Activated CD4-positive, alpha-beta memory T cell treated with anti-CD3 and anti-CD28 coated beads for 36 hours (primary cell): ENCODE data around the gene MED25. TPM values are rescaled to one million over a fixed set of nuclear protein-coding genes. Genes with fewer than 3 reads are reported as not detected.

Experiments
- CTCF ChIA-PET: fragments of 350-600 bp; sonication (Branson Sonifier 250); formaldehyde crosslinking; loops from one replicate; lab custom pipeline; 2021; ENCODE audit warnings: antibody characterized with exemption, inconsistent platforms; lab: Charles Lee
- POLR2A ChIA-PET: fragments of 350-600 bp; sonication (Branson Sonifier 250); formaldehyde crosslinking; loops from one replicate; lab custom pipeline; 2021; ENCODE audit warnings: antibody characterized with exemption; lab: Charles Lee
- DNase-seq: peaks from one replicate; pipeline ENCODE4 v3.0.0-alpha.2; 2020
- H3K27ac Mint-ChIP-seq: one replicate; pipeline ENCODE4 v1.8.0; 2021; ENCODE audit warnings: mixed read lengths
- H3K27me3 Mint-ChIP-seq: one replicate; pipeline ENCODE4 v1.8.0; 2021; ENCODE audit warnings: mixed read lengths
- H3K36me3 Mint-ChIP-seq: one replicate; pipeline ENCODE4 v1.8.0; 2021; ENCODE audit warnings: mixed read lengths
- H3K4me1 Mint-ChIP-seq: one replicate; pipeline ENCODE4 v1.8.0; 2021; ENCODE audit warnings: low read depth, mixed read lengths
- H3K4me3 Mint-ChIP-seq: one replicate; pipeline ENCODE4 v1.8.0; 2021; ENCODE audit warnings: mild to moderate bottlenecking, mixed read lengths
- H3K9me3 Mint-ChIP-seq: one replicate; pipeline ENCODE4 v1.8.0; 2021; ENCODE audit warnings: mixed read lengths
- intact Hi-C: fragments of 100-400 bp; cut with micrococcal nuclease; formaldehyde crosslinking; loops from one replicate; pipeline ENCODE4 v1.15.1; 2023
- total RNA-seq, 2 experiments: library from RNA; stranded (reverse); gene quantifications; one replicate each; pipeline ENCODE4 v1.2.3, GENCODE V29; 2021

The MED25 gene
- total RNA-seq, 2 experiments from 2014 or later, result 45.6 to 50.2 TPM

GRCh38 chr19:49849433-49850220 is 31.5 kb downstream of the MED25 start:
- no peak for DNase-seq
- H3K4me3 Mint-ChIP-seq, result peak overlapping the region; percentile 40
- POLR2A ChIA-PET, result interaction anchor here (1.3 to 2.2 kb wide), 3 partner anchors 17 to 36 kb away, joined by 4 to 8 read pairs (median 5); partner anchors contain the start of gene FUZ
- peak overlapping the region; percentile 21 for H3K27ac Mint-ChIP-seq
- H3K36me3 Mint-ChIP-seq, result peaks cover 3% of the 10 kb centered on the region
- no peaks in the 10 kb centered on the region for H3K27me3 Mint-ChIP-seq
- H3K4me1 Mint-ChIP-seq, result peaks cover 41% of the 10 kb centered on the region
- H3K9me3 Mint-ChIP-seq, result peaks cover 13% of the 10 kb centered on the region
- CTCF ChIA-PET, result interaction anchor here (0.5 to 1.3 kb wide), 3 partner anchors 18 to 1972 kb away, joined by 3 to 11 read pairs (median 3); partner anchors contain the start of gene PNKP
- intact Hi-C loops, result loop anchor here (1.0 to 2.0 kb wide), 5 partner anchors 18 to 209 kb away; partner anchors contain the start of genes AP2A1, IL4I1, MED25 and PNKP

GRCh38 chr19:49850221-49850486 is 32.1 kb downstream of the MED25 start:
- peaks cover 13% of the 10 kb centered on the region for H3K9me3 Mint-ChIP-seq
- DNase-seq, result no peak
- H3K27ac Mint-ChIP-seq, result no peak overlapping the region
- peaks cover 41% of the 10 kb centered on the region for H3K4me1 Mint-ChIP-seq
- POLR2A ChIA-PET, result interaction anchor here (1.3 to 2.2 kb wide), 5 partner anchors 17 to 79 kb away, joined by 4 to 8 read pairs (median 5); partner anchors contain the start of genes ATF5, FUZ and NUP62
- no peaks in the 10 kb centered on the region for H3K27me3 Mint-ChIP-seq
- intact Hi-C loops, result loop anchor here (1.0 to 2.0 kb wide), 5 partner anchors 17 to 209 kb away; partner anchors contain the start of genes AP2A1, IL4I1, MED25 and PNKP
- peaks cover 3% of the 10 kb centered on the region for H3K36me3 Mint-ChIP-seq
- H3K4me3 Mint-ChIP-seq, result peak overlapping the region; percentile 86
- CTCF ChIA-PET, result interaction anchor here (0.5 to 1.3 kb wide), 3 partner anchors 18 to 1972 kb away, joined by 3 to 11 read pairs (median 3); partner anchors contain the start of gene PNKP

GRCh38 chr19:49850487-49851342 is 32.6 kb downstream of the MED25 start, which contains the start of gene PTOV1:
Gene PTOV1 (plus strand): TSS chr19:49851159.
- Mint-ChIP-seq H3K4me3 (peak within 1 kb of the TSS; percentile 86), H3K27me3 (no peaks in the 10 kb centered on the region), H3K4me1 (peaks cover 41% of the 10 kb centered on the region), H3K9me3 (peaks cover 13% of the 10 kb centered on the region), H3K36me3 (peaks cover 6% of the 10 kb centered on the region), H3K27ac (peak within 1 kb of the TSS; percentile 95)
- CTCF ChIA-PET, result interaction anchor here (0.5 to 1.3 kb wide), 5 partner anchors 13 to 1973 kb away, joined by 3 to 11 read pairs (median 3); partner anchors contain the start of gene PNKP
- peak; percentile 93 for DNase-seq
- POLR2A ChIA-PET, result interaction anchor here (0.7 to 2.2 kb wide), 6 partner anchors 16 to 79 kb away, joined by 3 to 8 read pairs (median 5); partner anchors contain the start of genes AKT1S1, ATF5, FUZ and NUP62
- intact Hi-C loops, result loop anchor here (1.0 to 2.0 kb wide), 5 partner anchors 17 to 210 kb away; partner anchors contain the start of genes AP2A1, IL4I1, MED25 and PNKP

GRCh38 chr19:49851456-49852259 is 33.6 kb downstream of the MED25 start:
- CTCF ChIA-PET, result interaction anchor here (0.6 kb wide), 1 partner anchor 167 kb away, joined by 3 read pairs; no protein-coding TSS in a partner anchor
- Mint-ChIP-seq H3K36me3 (peaks cover 6% of the 10 kb centered on the region), H3K27me3 (no peaks in the 10 kb centered on the region), H3K9me3 (peaks cover 13% of the 10 kb centered on the region), H3K4me1 (peaks cover 41% of the 10 kb centered on the region), H3K27ac (peak overlapping the region; percentile 28), H3K4me3 (peak overlapping the region; percentile 67)
- POLR2A ChIA-PET, result interaction anchor here (0.7 to 2.2 kb wide), 4 partner anchors 18 to 78 kb away, joined by 3 to 8 read pairs (median 6); partner anchors contain the start of genes AKT1S1, ATF5, FUZ and NUP62
- DNase-seq, result peak; percentile 50
- intact Hi-C loops, result loop anchor here (2.0 kb wide), 4 partner anchors 33 to 211 kb away; partner anchors contain the start of genes AP2A1, IL4I1, MED25 and RRAS

GRCh38 chr19:49852631-49853126 is 34.6 kb downstream of the MED25 start:
- CTCF ChIA-PET, result interaction anchor here (0.6 kb wide), 1 partner anchor 168 kb away, joined by 3 read pairs; no protein-coding TSS in a partner anchor
- intact Hi-C loops, result no loop called here
- H3K27me3 Mint-ChIP-seq, result no peaks in the 10 kb centered on the region
- peak overlapping the region; percentile 67 for H3K4me3 Mint-ChIP-seq
- no peak for DNase-seq
- H3K27ac Mint-ChIP-seq, result no peak overlapping the region
- peaks cover 13% of the 10 kb centered on the region for H3K9me3 Mint-ChIP-seq
- H3K4me1 Mint-ChIP-seq, result peaks cover 38% of the 10 kb centered on the region
- H3K36me3 Mint-ChIP-seq, result peaks cover 8% of the 10 kb centered on the region
- POLR2A ChIA-PET, result interaction anchor here (0.9 kb wide), 1 partner anchor 23 kb away, joined by 3 read pairs; no protein-coding TSS in a partner anchor

- peaks cover 11% of the 10 kb centered on the region for H3K9me3 Mint-ChIP-seq
- CTCF ChIA-PET, result interaction anchor here (0.8 kb wide), 1 partner anchor 11 kb away, joined by 3 read pairs; no protein-coding TSS in a partner anchor
- intact Hi-C loops, result no loop called here
- H3K27ac Mint-ChIP-seq, result no peak overlapping the region
- H3K27me3 Mint-ChIP-seq, result no peaks in the 10 kb centered on the region
- H3K4me1 Mint-ChIP-seq, result peaks cover 27% of the 10 kb centered on the region
- H3K4me3 Mint-ChIP-seq, result no peak overlapping the region
- POLR2A ChIA-PET, result interaction anchor here (0.6 to 1.1 kb wide), 4 partner anchors 9 to 22 kb away, joined by 3 to 4 read pairs (median 3); no protein-coding TSS in a partner anchor
- H3K36me3 Mint-ChIP-seq, result peaks cover 14% of the 10 kb centered on the region
- DNase-seq, result no peak
Measured at GRCh38 chr19:49853852-49854377, 35.8 kb downstream of the MED25 start.

GRCh38 chr19:49854378-49855263 is 36.5 kb downstream of the MED25 start:
- intact Hi-C loops, result no loop called here
- no peak for DNase-seq
- H3K4me1 Mint-ChIP-seq, result peaks cover 23% of the 10 kb centered on the region
- no peak overlapping the region for H3K27ac Mint-ChIP-seq
- H3K27me3 Mint-ChIP-seq, result no peaks in the 10 kb centered on the region
- no peak overlapping the region for H3K4me3 Mint-ChIP-seq
- H3K9me3 Mint-ChIP-seq, result peaks cover 6% of the 10 kb centered on the region
- ChIA-PET CTCF (interaction anchor here (0.8 kb wide), 1 partner anchor 11 kb away, joined by 3 read pairs; no protein-coding TSS in a partner anchor), POLR2A (interaction anchor here (1.1 kb wide), 1 partner anchor 12 kb away, joined by 4 read pairs; no protein-coding TSS in a partner anchor)
- H3K36me3 Mint-ChIP-seq, result peaks cover 12% of the 10 kb centered on the region

GRCh38 chr19:49855277-49855675 is 37.2 kb downstream of the MED25 start:
- no peak overlapping the region for H3K4me3 Mint-ChIP-seq
- CTCF ChIA-PET, result no interaction called here

GRCh38 chr19:49855676-49856573 is 37.8 kb downstream of the MED25 start:
- POLR2A ChIA-PET, result no interaction called here

More at GRCh38 chr19:49855277-49855675, 37.2 kb downstream of the MED25 start:
- no peaks in the 10 kb centered on the region for H3K9me3 Mint-ChIP-seq
- H3K36me3 Mint-ChIP-seq, result peaks cover 15% of the 10 kb centered on the region
- H3K4me1 Mint-ChIP-seq, result peaks cover 16% of the 10 kb centered on the region
- DNase-seq, result no peak
- peak overlapping the region; percentile 43 for H3K27ac Mint-ChIP-seq
- POLR2A ChIA-PET, result no interaction called here
- no peaks in the 10 kb centered on the region for H3K27me3 Mint-ChIP-seq
- intact Hi-C loops, result no loop called here

More at GRCh38 chr19:49855676-49856573, 37.8 kb downstream of the MED25 start:
- Mint-ChIP-seq H3K27ac (peak overlapping the region; percentile 43), H3K4me3 (no peak overlapping the region), H3K9me3 (no peaks in the 10 kb centered on the region), H3K36me3 (peaks cover 21% of the 10 kb centered on the region), H3K4me1 (peaks cover 15% of the 10 kb centered on the region), H3K27me3 (no peaks in the 10 kb centered on the region)
- CTCF ChIA-PET, result no interaction called here
- no peak for DNase-seq
- intact Hi-C loops, result no loop called here
